NCI-H146 (cell line): ENCODE results near the gene SLX4.
"Not testable (repeated sequence)": the region's sequence is repeated elsewhere in the genome, so short reads cannot be mapped to it uniquely, and the experiment has no call there.

Experiments used
- DNase-seq: peaks from one replicate; lab custom pipeline; 2025; lab: John Stamatoyannopoulos, UW

SLX4 gene

DNA sequence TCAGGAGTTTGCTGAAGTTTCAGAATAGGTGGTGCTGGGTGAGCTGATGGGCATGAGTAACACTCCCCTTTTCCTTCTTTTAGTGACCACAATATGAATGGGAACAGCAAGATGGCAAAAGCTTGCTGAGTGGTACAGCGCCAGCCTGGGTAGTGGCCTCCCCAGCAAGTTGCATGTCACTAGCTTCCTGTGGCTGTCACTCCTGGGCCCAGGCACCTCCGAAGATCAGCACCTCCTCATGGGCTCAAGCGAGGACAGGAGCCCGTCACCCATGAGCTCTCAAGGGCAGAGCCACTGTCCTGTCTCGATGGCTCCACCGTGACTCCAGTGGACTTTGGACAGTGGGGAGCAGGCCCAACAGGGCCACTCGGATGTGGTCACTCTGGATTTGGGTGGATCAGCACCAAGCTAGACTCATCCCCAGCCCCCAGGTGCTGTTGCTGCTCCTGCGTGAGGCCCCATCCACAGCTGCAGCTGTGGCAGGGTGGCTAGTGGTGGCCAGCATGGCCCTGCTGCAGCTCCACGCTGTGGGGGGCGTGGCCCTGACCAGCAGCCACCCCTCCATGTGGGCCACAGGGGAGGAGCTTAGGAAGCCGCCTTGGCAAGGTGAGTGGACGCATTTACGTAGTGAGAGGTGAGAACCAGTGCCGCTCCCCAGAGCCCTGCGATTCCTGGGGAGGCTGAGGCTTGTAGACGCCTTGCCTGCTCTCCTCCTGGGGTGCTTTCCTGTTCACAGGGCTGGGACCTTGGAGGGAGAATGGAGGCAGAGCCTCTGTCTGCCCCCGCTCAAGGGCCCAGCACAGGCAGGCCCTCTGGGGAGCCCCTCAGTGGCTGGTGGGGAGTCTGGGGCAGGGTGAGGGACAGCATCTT, 29.5 kb upstream of the SLX4 start:
- DNase-seq: no peak

GRCh38 chr16:3640207-3640606, 28.8 kb upstream of the SLX4 start:
- no peak for DNase-seq

- no peak for DNase-seq
Observed at GRCh38 chr16:3638916-3639644, 27.7 kb upstream of the SLX4 start.

DNA sequence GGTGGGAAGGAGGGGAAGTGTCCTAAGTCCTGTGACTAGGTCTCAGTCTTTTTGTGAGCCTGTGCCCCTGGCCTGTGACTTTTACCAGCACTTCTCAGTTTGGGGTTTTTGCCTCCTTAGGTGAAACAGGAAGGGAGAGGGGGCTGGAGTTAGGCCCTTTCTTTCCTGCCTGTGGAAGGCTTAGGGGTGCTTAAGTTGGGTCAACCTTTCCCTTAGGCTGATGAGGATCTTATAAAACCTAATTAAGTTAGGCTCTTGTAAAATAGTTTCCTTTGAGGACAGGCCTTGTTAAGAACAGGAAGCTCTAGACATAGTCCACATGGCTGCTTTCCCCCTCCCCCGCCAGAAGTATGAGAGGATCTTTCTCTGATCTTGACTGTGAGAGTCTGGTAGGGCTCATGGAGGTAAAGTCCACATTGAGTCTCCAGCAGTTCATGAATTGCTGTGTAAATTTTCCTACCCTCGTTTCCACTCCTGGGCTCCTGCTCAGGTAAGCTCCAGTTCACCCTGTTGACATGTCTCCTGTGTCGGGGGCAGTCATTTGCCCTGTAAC, 26.0 kb upstream of the SLX4 start:
- no peak for DNase-seq

DNA sequence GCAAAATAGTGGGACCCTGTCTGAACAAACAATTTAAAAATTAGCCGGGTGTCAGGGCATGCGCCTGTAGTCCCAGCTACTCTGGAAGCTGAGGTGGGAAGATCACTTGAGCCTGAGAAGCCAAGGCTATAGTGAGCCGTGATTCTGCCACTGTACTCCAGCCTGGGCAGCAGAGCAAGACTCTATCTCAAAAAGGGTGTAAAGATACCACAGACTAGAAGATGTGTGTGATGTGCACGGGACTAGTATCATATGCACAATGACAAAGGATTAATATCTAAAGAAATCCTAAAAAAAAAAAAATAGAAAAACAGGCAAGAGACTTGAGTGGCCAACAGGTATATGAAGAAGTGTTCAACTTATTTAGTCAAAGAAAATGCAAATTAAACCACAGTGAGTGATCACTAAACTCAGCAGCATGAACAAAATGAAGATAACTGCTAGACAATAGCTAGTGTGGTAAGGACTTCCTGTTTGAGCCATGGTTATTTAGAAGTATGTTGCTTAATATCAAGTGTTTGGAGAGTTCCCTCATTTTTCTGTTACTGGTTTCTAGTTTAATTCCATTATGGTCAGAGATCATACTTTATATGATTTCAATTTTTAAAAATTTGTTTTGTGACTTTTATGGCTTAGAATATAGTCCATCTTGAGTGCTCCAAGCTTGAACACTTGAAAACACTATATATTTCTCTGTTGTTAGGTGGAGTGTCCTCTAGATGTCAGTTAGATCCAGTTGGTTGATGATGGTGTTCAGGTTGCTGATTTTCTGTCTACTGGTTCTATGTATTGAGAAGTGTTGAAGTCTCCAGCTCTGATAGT, 14.7 kb upstream of the SLX4 start:
- no peak for DNase-seq

- DNase-seq: no peak
Observed at GRCh38 chr16:3625331-3625730, 13.9 kb upstream of the SLX4 start.

- no peak for DNase-seq
Observed at GRCh38 chr16:3623642-3624041, 12.2 kb upstream of the SLX4 start.

GRCh38 chr16:3618769-3619141, 7.3 kb upstream of the SLX4 start:
- DNase-seq: no peak

DNA sequence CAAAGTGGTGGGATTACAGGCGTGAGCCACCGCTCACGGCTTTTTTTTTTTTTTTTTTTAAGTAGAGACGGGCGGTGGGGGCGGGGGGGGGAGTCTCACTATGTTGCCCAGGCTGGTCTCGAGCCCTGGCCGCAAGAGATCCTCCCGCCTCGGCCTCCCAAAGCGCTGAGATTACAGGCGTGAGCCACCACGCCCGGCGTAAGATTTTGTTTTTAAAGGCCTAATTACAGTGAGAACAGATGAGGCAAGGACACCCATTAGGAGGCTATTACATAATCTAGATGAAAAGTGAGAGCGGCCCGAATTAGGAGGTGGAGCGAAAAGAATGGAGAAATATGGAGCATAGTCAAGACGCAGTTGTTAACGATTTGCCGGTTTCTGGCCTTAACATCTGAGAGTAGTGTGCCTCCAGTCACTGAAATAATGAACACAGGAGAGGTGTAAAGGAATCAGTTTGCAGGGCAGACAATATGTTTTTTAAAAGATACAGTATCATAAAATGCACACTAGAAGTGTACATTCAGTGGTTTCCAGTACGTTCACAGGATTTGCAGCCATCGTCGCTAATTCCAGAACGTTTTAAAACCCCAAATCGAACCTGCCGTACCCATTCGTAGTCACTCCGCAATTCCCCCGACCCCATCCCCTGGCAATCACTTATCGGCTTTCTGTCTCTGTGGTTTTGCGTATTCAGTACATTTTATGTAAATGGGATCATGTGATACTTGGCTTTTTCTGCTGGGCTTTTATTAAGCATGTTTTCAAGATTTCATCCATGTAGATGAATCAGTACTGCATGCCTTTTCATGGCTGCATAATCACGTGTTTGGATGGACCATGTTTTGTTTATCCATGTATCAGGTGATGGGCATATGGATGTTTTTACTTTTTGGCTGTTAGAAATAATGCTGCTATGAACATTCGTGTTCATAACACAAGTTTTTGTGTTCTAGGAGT, 1.4 kb upstream of the SLX4 start:
- no peak for DNase-seq

DNA sequence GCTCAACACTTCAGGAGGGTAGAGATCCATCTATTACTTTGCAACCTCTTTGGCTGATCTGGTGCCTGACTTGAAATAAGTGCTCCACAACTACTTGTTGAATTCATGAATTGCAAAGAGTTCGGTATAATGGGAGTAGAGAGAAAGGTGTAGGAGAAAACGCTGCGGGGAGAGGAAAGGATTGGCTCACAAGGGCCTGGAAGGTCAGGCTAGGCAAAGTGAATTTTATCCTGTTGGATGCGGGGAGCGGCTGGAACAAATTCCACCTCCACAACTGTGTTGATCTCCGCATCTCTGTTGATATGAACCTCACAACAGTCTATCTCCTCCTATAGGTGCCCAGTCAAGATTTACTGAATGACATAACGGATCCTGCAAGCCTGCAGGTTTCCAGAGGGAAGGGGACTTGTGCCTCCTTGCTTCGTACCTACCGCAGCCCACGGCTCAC, 684 bp downstream of the SLX4 start:
- no peak for DNase-seq

DNA sequence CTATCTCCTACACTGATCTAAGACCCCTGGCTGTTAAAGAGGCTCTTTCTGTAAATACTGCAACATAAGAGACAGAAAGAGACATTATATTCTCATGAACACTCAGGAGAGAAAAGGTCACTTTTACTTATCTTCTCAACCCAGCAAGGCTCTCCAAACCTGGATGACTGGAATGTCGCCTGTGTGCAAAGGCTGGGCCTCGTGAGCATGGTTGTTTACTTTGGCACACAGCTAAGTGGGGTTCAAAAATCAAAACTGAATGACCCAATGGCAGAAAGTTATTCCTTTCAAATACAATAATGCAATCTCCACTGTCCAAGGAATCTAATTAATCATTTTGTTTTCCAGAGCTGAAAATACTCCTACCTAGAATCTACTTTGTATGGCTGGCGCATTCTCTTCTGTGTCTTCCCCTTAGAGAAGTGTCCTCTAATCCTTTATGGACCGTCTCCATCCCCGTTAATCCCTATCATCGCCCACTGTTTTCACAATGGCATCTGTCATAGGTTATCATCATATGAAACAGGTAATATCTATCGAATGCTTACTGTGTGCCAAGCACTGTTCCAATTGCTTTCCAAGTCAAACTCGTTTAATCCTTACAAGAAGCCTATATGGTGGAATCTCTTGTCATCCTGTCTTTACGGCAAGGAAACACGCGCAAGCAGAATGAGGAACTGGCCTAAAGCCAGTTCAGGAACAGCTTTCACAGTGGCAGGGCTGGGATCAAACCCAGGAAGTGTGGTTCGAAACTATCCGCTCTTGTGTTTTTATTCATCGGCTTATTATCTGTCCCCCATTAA, 1.3 kb downstream of the SLX4 start:
- DNase-seq: no peak

GRCh38 chr16:3608976-3609375, 2.4 kb downstream of the SLX4 start:
- DNase-seq: not testable (repeated sequence)

DNA sequence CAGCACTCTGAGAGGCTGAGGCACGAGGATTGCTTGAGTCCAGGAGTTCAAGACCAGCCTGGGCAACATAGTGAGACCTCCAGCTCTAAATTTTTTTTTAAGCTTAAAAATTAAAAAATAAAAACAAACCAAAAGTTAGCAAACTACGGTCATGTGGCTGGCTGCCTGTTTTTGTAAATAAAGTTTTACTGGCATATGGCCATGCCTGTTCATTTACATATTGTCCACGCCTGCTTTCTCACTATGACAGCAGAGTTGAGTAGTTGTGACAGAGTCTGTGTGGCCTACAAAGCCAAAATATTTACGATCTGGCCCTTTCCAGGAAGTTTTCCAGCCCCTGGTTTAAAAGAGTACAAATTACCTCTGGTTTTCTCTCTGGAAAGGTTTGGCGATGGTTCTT, 3.3 kb downstream of the SLX4 start:
- no peak for DNase-seq

DNA sequence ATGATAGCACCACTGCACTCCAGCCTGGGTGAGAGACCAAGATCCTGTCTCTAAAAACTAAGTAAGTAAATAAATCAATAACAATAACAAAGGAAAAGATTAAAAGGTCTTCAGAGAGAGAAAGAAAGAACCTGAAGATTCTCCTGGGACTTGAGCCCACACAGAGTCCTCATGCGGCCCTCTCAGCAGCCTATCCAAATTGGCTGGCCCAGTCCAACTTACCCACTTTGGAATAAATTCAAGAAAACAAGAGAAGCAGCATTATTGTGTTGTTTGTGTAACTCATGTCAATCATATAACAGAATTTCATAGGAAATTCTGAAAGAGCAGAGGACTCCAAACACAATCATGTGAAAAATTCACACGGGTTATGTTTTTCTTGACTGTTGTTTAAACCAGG, 3.8 kb downstream of the SLX4 start:
- DNase-seq: no peak

GRCh38 chr16:3607161-3607560, 4.2 kb downstream of the SLX4 start:
- DNase-seq: no peak

GRCh38 chr16:3606441-3606840, 5.0 kb downstream of the SLX4 start:
- no peak for DNase-seq

- no peak for DNase-seq
Observed at GRCh38 chr16:3602320-3602653, 9.1 kb downstream of the SLX4 start.

DNA sequence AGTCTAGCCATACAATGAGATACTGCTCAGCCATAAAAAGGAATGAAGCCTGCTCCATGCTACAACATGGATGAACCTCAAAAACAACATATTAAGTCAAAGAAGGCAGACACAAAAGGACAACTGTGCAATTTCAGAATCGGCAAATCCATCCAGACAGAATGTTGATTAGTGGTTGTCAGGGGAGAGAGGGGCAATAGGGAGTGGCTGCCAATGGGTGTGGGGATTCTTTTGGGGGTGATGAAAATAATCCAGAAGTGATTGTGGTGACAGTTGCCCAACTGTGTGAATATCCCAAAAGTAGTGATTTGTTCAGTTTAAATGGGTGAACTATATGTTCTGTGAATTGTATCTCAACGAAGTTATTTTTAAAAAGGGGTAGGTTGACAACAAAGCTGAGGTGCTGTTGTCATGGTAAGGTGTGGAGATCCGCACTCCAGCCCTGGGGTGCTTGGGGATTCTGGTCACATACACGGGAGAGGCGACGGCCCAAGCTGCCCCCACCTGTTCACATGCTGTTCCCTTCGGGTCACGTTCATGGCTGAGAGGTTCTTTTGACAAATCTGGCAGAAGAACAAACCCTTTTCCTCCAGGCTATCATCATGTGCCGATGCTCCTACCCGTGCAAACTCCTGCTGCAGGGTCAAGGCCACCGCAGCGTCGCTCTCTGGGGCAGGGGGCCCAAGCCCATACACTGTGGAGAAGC, 9.6 kb downstream of the SLX4 start:
- DNase-seq: no peak

GRCh38 chr16:3599922-3600321, 11.5 kb downstream of the SLX4 start:
- DNase-seq: no peak

- DNase-seq: no peak
Observed at GRCh38 chr16:3599121-3599520, 12.3 kb downstream of the SLX4 start.
